GM19193 (cell line): ENCODE results near the gene DCUN1D1.

Source experiments
- POLR2A ChIP-seq: IDR thresholded peaks from 4 replicates; pipeline ENCODE4 v1.6.1; 2011; ENCODE audit not compliant: insufficient read depth, insufficient read length; ENCODE audit errors: extremely low read depth

The DCUN1D1 gene

DNA sequence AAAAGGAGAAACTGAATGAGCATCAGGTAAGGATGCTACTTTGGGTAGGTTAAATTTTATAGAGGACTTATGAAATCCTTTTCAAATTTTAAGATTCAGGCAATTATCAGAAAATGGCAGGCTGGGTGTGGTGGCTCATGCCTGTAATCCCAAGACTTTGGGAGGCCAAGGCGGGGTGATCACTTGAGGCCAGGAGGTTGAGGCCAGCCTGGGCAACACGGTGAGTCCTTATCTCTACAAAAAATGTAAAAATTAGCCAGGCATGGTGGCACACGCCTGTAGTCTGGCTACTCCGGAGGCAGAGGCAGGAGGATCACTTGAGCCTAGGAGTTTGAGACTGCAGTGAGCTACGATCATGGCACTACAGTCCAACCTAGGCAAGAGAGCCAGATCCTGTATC is 23.1 kb downstream of the DCUN1D1 start:
- TF ChIP-seq POLR2A = no peak

DNA sequence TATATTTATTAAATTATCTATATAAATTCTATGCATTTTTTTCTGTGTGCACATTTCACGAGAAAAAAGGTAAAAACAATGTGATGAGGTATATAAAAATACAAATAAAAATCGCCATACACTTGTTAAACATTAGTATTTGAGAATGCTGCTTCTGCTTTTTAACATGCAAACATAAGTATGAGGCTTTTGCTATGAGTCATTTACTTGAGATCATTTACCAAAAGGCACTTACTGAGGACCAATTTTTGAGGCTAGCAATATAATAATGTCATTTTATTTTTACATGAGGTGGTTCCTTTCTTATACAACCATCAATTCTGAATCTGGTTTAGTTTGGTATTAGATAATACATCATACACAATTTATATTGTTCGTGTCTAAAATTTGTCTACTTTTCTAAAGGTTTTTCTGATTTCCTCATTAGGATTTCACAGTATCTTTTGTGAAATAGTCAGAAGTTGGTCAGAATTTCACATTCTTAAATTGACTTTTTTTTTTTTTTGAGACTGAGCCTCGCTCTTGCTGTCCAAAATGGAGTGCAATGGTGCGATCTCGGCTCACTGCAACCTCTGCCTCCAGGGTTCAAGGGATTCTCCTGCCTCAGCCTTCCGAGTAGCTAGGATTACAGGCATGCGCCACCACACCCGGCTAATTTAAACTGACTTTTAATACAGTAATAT is 25.6 kb downstream of the DCUN1D1 start:
- TF ChIP-seq POLR2A = no peak

DNA sequence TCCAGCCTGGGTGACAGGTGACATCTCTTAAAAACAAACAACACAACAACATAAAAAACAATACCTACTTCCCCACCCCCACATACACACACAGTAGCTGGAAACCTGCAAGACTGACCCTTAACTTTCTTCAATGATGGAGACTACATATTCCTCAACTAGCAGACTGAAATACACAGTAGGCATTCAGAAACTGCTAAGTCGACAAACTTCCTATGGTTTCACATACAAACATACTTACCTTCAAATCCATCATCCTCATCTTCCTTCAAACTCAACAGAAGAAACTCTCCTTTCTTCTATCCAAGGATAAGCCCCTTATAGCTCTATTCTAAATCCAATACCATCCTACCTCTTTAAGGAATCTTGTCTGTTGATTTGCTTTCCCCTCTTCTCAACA is 30.6 kb downstream of the DCUN1D1 start:
- no peak for TF ChIP-seq POLR2A

DNA sequence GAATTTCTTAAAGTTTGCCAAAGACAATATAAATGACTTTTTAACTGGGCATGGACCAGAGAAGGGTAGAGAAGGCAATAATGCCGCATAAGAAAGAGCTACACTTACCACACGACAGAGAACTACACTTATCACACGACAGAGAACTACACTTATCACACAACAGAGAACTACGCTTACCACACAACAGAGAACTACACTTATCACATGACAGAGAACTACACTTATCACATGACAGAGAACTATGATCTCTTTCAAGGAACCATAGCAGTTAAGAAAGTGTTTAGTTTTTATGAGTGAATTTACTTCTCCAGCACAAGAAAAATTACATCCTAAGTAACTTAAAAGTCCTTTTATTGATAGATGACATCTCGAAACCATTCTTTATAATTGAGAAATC is 32.0 kb downstream of the DCUN1D1 start:
- no peak for TF ChIP-seq POLR2A

DNA sequence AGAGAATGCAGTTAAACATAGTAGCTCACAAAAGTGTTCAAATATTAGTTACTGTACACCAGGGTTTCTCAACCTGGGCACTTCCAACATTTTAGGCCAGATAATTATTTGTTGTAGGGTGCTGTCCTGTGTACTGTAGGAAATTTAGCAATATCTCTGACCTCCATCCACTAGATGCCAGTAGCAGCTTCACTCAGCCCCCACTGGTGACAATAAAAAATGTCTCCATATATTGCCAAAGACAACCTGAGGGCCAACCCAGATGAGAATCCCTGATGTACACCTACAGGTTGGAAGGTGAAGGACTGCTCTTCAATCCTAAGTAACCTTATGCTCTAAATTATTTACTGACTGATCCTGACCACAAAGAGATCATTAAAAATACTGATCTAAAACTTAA is 32.5 kb downstream of the DCUN1D1 start:
- TF ChIP-seq POLR2A = no peak

DNA sequence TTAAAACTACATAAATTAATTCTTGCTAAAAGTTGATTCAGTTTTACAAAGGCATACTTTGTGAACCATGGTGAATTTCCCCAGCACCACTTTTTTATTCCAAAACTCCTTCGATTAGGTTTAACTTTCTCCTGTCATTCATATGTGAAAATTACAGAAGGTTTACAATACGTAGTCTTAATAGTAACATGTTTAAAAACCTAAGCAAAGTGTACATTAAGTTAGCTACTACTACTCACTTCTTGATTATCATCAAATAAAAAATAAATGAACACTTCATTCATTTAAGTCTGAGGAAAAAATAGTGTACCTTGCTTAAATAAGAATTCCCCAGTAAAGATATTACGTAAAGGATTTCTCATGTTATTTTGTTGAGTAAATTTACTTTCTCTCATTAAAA is 38.6 kb downstream of the DCUN1D1 start:
- no peak for TF ChIP-seq POLR2A

DNA sequence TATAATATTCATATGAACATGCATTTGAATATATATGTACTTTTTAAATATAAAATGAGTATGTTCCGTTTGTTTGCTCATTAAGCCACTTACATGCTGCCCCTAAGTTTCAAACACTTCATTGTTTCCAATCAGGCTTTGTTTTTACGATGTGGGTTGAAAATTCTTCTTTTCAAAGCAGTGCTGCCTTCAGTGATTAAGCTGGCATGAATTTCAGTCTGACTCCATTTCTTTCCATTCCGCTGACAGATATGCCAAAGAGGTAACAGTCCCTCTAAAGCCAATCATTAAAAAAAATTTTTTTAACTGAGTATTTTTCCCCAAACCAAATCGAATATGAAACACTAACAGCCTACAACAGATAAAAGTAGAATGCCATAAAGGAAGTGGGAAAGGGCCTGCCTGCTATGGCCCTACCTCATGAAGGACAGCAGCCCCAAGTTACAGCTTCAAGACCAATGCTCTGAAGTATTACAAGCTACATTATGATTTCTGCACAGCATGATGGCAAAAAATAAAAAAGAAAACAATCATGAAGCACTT is 40.0 kb downstream of the DCUN1D1 start:
- no peak for TF ChIP-seq POLR2A

DNA sequence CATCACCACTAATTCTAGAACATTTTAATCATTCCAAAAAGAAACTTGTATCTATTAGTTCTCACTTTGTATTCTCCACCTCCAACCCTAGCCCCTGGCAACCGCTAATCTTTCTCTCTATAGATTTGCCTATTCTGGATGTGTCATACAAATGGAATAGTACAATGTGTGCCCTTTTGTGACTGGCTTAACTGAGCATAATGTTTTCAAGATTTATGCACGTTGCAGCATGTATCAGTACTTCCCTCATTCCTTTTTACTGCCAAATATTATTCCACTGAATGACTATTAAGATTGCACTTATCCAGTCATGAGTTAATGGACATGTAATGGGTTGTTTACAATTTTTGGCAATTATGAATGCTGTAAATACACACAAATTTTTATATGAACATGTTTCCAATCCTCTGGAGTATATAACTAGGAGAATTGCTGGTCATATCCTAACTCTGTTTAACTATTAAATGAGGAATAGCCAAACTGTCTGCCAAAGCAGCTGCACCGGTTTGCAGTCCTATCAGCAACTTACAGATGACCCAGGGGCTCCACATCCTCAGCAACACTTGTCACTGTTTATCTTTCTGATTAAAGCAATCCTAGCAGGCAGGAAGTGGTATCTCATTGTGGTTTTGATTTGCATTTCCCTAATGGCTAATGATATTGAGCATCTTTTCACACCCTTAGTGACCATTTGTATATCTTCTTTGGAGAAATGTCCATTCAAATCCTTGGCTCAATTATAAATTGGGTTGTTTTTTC is 42.9 kb downstream of the DCUN1D1 start:
- TF ChIP-seq POLR2A = no peak

DNA sequence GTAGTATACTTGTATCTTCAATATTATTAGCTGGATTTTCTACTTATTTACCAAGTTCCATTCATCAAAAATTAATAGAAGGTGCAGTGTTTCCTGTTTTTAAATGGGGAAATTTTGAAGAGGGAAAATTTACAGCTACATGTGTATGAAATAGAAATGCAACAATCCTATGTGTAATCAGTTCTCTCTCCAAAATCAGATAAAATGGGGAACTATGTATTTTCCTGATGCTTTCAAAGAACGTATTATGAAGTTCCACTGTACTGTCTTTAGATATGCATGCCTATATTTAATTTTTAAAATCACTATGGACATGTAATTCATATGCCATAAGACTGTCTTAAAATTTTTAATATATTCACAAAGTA is 43.4 kb downstream of the DCUN1D1 start:
- no peak for TF ChIP-seq POLR2A

DNA sequence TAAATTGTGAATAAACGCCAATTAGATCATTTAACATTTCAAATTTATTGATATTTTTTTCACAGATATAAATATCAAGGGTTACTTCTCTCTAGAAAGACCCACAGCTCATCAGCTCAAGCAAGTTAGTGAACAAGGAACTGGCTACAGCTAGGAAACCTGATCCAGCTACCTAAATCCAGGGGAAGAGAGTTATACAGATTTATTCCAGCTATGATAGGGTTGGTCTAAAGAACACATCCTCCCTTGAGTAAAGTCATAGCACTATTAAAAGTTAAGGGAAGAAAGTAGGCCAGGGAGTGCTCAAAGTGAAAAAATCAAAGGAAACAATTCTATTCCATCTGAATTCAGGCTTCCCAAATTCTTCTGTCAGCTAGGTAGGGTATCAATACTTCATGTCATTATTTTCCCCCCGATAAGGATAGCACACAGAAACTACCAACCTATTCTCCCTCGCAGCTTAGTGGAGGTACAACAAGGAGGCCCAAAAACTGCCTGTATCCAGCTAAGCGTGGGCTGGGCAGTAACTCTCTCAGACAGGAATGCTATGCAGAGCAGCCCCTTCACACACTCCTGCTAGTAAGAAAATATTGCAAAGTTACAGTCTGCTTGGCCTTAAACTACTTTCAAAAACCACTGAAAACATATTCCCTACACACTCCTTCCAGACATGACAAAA is 44.0 kb downstream of the DCUN1D1 start:
- no peak for TF ChIP-seq POLR2A

DNA sequence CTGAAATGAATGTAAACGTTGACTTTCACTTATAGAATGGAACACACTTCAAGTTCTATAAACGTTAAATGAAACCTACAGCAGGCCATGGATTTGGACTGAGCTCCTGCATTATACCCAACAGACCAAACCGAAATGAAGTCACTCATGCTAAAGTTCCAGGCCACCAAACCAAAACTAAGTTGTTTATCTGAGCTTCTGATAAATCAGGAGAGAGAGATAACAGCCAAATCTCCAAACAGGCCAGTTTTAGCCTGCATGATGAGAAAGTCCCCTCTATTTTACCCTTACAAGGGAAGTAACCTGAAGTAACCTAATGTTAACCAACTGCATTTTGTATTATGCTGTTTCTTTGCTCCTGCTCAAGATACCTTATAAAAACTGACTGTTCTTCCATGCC is 44.5 kb downstream of the DCUN1D1 start:
- TF ChIP-seq POLR2A = no peak

DNA sequence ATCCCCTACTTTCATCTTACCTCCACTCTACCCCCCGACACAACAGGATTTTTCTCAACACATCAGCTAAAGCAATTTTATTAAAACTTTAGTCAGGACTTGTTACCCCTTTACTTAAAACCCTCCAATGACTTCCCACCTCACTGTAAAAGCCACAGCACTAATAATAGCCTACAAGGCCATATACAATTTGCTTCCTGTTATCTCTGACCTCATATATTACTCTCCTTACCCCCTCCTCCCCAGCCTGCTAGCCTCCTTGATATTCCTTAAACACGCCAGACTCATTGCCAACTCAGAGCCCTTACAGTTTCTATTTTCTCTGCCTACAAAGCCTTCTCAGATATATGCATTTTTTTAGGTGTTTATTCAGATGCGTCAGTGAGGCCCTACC is 54.4 kb downstream of the DCUN1D1 start:
- no peak for TF ChIP-seq POLR2A

DNA sequence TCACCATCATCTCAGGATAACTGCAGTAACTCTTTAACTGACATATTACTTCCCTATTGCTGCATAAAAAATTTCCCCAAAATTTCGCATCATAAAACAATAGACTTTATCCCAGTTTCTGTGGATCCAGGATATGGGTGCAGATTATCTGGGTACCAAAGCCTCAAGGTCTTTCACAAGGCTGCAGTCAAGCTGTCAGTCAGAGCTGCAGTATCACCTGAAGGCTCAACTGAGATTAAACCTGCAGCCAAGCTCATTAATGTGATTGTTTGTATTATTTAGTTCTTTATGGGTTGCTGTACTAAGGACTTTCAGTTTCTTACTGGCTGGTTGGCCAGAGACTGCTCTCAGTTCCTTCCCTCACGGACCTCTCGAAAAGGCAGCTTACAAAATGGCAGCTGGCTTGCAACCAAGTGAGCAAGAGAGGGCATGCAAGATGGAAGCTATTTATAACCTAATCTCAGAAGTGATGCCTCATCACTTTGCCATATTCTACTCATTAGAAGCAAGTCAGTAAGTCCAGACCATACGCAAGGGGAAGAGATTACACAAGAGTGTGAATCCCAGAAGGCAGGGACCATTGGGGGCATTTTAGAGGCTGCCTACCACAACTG is 54.9 kb downstream of the DCUN1D1 start:
- no peak for TF ChIP-seq POLR2A

DNA sequence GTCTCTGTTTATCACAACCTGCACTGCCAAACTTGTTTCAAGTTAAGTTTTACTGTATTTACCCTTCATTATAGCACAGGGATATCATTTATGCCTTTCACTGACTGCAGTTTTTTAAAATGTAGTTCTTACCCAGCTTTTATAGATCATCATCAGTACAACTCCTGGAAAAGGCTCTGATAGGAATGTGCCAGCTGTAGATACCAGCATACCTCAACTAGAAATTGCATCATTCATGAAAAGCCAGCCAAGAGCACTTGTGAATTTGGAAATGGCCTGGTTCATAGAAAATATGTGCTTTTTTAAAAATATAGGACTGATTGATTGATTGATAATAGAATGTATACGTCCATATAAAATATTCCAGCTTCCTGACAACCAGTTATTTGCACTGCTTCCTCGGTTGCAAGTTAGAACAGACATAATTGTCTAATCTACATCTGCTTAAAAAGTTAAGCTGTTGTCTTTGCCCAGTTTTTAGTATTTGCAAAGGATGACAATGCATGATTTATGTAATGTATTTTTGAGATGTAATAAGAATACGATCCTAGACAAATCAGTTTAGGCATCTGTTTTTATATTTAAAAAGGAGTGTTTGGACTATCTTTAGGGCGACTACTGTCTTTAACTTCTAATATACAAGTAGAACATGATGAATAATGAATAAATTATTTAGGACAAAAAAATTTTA is 58.5 kb downstream of the DCUN1D1 start:
- TF ChIP-seq POLR2A = no peak
